Amygdala (tissue), 56 donors: ENCODE data around the gene OTOG.

Experiments
- DNase-seq, 56 donors: peaks; one replicate each; lab custom pipeline; 2025; lab: John Stamatoyannopoulos, UW

The OTOG gene

GRCh38 chr11:17533778-17534415 is 13.2 kb upstream of the OTOG start:
- DNase-seq, result no peak

DNA sequence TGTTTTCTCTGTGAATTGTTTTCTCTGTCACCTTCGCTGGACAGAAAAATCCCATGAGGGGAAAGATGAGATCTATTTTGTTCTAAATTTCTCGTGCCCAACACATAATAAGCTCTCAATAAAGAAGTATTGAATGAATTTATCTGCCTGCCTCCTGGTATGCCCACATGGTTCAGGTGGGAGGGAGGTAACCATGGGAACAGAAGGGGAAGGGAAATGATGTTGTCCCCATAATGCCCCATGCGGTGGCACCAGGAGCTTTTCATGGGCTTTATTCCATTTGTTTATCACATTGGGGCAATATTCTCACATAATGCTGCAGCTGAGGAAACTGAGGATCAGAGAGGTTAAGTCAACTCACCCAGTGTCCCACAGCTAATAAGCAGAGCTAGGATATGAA is 11.6 kb upstream of the OTOG start:
- peak in 1 of 56 donors; percentile 10 for DNase-seq

DNA sequence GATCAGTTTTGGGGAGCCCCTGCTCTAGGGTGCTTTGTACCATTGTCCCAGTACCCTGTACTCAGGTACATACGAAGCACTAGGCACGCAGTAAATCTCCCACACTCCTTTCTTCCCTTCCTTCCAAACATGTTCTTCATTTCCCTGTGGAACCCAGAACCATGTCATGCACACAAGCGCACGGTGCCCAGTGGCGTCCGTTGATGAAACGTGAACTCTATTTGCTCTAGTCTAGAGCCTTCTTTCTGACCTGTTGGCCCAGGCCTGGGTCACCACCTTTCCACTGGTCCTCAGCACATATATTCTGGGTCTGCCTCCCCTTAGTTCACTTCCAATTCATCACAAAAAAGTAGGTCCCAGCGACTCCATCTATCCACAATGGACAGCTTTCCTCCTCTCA is 9.8 kb upstream of the OTOG start:
- no peak for DNase-seq

DNA sequence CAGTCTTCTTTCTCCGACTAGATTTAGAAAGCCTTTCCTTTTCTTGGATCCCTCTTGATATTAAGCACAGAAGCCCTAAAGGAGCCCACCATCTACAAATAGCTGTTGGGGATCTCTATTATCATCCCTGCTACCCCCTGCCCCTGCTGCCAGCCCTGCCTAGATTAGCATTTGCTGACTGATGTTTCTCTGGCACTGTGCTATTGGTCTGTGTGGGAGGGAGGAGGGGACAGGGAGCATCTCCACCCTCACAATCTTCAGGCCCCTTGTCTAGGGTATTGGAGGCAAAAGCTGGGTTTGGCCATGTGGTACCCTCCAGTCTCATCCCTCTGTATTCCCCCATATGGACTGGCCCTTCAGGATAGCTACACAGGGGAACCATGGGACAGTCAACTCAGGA is 9.0 kb upstream of the OTOG start:
- DNase-seq, result no peak

DNA sequence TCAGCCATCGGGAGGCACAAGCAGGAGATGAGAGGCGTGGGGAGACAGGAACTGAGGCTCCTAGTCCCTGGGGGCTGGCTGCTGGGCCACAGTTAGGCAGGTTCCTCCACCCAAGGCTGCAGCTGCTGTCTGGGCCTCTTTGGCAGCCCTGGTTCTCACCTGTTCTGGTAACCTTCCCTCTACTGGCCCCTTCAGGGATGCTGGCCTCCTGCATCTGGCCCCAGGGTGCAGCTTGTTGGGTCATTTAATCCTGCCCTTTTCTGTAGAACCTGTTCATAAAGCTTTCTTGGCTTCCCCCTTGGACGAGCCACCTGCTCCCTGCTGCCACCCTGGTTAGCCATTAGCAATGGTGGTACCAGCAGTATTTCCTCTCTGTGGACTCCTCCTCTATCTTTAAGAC is 8.3 kb upstream of the OTOG start:
- no peak for DNase-seq

DNA sequence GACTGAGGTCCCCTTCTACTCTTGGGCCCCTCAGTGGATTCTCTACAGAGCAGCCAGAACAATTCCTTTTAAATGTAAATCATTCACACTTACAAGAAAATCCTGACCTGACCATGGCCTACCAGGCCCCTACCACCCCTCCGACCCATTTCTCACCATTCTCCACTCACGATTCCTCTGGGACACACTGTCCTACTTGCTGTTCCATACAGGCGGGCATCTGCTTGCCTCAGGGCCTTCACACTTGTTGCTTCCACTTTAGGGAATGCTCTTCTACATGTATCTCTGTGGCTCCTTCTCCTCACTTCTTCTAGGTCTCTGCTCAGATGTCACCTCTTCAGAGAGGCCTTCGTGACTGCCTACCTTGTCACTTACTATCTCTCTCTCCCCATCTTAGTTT is 6.3 kb upstream of the OTOG start:
- DNase-seq, result no peak

DNA sequence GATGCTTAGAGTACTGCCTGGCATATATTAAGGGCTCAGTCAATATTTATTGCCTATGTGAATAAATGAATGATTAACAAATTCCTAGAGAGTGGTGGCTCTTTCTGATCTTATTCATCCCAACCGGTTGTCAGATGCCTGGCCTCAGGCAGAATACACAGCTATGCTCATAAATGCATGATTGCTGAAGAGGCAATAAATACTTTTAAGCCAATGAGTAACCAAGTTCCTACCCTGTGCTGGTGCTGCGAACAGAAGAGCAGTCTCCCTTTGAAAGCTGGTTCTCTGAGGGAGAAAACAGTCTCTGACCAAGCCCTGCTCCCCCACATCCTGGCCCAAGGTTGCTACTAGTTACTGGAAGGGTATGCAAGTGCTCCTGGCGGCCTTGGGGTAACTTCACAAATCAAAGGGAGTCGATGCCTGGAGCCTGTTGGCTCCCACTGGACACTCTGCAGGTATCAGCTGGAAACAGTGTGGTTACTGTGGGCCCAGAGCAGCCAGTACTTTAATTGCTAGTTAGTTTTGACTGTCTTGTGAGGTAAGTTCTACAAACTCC is 5.7 kb upstream of the OTOG start:
- no peak for DNase-seq

- peak in 2 of 56 donors; percentile 7 to 28 for DNase-seq
These were observed 4.8 kb upstream of the OTOG start for GRCh38 chr11:17542249-17542648.

GRCh38 chr11:17543041-17543440 is 4.0 kb upstream of the OTOG start:
- DNase-seq, result no peak

DNA sequence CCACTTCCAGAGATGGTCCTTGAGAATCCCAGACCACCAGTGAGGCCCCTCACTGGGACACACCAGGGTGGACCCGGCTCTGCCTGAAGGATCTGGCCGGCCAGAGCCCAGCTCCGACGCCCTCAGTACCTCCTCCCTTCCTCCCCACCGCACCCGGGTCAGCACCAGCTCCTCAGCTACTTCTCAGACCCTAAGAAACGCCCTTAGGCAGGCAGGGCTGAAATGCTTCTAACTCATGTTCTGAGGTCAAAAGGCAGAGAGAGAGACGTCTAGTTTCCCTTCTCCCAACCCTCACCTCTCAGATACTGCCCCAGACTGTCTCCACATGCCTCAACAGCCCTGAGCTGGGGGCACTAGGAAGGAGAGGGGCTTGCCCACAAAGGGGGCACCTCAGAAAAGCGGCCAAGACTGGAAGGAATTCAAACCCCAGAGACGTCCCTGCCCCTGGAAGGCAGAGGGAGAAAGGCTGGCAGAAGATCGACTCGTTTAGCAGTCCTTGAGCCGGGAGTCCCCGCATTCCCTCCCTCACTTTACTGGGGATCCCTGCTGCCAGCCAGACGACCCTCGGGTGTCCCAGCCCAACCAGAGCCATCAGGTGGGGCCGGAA is 3.4 kb upstream of the OTOG start:
- DNase-seq, result no peak

DNA sequence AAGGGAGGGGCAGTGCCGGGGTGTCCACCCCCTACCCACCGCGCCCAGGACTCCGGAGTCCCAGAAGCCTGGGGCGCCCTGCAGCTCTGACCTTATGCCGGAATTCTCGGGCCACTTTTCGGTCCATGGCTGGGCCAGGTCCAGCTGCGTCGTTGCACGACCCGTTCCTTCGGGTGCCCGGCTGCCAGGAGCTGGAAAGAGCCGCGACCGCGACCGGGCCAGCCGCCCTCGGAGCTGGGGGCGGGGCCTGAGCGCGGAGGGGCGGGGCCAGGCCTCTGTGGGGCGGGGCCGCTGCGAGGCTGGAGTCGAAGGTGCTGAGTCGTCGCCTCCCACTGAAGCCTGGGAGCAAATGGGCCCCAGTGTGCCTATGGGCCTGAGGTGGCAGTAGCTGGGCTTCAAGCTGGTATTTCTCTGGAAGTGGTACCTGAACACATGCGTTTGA is 2.9 kb upstream of the OTOG start, which contains the start of gene USH1C:
USH1C (minus strand) TSS at position 236 of the 442 bp plus-strand sequence; CDS start at position 127, 109 bp downstream.
- DNase-seq, result peak in 2 of 56 donors; percentile 26 to 36

DNA sequence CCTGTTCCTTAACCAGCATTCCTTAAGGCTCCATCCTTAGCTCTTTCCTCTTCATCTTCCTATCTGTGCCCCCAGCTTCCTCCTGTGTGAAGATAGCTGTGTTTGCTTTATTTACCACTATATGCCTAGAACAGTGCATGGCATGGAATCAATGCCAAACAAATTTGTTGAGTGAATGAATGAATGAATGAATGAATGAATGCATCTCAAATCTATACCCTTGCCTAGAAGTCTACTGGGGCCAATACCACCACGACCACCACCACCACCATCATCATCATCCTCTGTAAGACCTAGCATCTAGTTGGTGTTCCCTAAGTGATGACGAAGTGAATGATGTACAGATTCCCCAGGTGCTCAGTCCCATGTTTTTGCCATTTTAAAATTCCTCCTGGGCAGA is 819 bp upstream of the OTOG start:
- no peak for DNase-seq

GRCh38 chr11:17547932-17548331 is 873 bp downstream of the OTOG start:
- no peak for DNase-seq

- DNase-seq, result no peak
These were observed 1.4 kb downstream of the OTOG start for GRCh38 chr11:17548444-17548843.

- DNase-seq, result no peak
These were observed 3.6 kb downstream of the OTOG start for GRCh38 chr11:17550450-17551346.

- no peak for DNase-seq
These were observed 4.4 kb downstream of the OTOG start for GRCh38 chr11:17551347-17552040.

- DNase-seq, result no peak
These were observed 4.9 kb downstream of the OTOG start for GRCh38 chr11:17552041-17552355.

DNA sequence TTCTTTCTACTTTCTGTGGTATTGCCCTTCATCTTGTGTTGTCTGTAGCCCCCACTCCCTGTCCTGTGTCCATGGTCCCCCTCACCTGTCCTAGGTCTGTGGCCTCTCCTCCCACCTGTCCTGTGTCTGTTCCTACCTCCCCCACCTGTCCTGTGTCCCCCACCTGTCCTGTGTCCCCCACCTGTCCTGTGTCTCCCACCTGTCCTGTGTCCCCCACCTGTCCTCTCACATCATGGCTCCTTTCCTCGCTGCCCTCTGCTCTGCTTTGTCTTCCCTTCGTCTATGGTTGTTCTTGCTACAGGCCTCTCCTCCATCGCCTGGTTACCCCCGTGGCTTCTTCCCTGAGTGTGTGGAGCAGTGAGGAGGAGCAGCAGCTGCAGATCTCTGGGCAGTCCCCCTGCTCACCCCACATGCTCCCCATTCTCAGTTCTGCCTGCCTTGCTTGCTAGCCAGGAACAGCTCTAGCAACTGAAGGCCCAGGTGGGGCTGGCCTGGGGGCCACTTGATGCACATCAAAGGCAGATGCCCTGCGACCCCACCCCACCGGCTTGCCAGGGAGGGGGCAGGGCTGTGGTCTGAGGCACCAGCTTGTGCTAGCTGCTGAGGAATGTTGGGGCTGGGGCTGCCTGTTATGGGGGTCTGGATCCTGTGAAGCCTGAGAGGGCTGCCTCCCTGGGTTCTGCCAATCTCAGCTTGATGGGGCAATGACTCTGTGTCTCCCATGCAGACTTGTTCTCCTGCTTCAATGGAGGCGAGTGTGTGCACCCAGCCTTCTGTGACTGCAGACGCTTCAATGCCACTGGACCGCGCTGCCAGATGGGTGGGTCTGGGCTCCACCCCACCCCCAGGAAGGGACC is 5.6 kb downstream of the OTOG start:
- DNase-seq, result no peak

DNA sequence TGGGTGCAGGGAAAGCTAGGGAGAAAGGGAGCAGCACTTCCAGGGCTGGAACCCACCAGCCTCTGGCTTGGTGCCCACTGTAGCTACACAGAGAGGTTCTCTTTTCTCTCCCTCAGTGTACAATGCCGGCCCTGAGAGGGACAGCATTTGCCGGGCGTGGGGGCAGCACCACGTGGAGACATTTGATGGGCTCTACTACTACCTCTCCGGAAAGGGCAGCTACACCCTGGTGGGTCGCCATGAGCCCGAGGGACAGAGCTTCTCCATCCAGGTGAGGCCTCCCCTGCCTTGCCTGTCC is 6.1 kb downstream of the OTOG start:
- DNase-seq, result no peak

- DNase-seq, result no peak
These were observed 7.4 kb downstream of the OTOG start for GRCh38 chr11:17554487-17554886.
